Neural cell (in vitro differentiated cells): ENCODE results near the gene SFXN2. TPM values are rescaled to one million over a fixed set of nuclear protein-coding genes. Genes with fewer than 3 reads are reported as not detected.

Experiments
- H2AFZ ChIP-seq: fragments of 200-600, 300-800 bp; sonication (generic), shearing (Covaris generic); 2 replicates; pipeline ENCODE4 v1.6.0; 2014; ENCODE audit warnings: low read depth, mild to moderate bottlenecking, antibody characterized with exemption, low read length, moderate library complexity
- H3F3A ChIP-seq: fragments of 200-600 bp; shearing (Covaris generic); 2 replicates; pipeline ENCODE4 v1.6.1; 2016; ENCODE audit warnings: mild to moderate bottlenecking, moderate library complexity, mixed read lengths, antibody characterized with exemption, low read length; ENCODE audit not compliant: insufficient read depth, poor library complexity, severe bottlenecking
- H3K27ac ChIP-seq: fragments of 200-600, 300-800 bp; sonication (generic), shearing (Covaris generic); 2 replicates; pipeline ENCODE4 v1.5.1; 2014; ENCODE audit warnings: mild to moderate bottlenecking, low read length, moderate library complexity
- H3K27me3 ChIP-seq: fragments of 300-800, 200-600 bp; sonication (generic), shearing (Covaris generic); 2 replicates; pipeline ENCODE4 v1.6.0; 2014; ENCODE audit warnings: mild to moderate bottlenecking, low read depth, low read length, moderate library complexity; ENCODE audit not compliant: insufficient read depth
- H3K36me3 ChIP-seq: fragments of 300-800, 200-600 bp; sonication (generic), shearing (Covaris generic); 2 replicates; pipeline ENCODE4 v1.5.1; 2014; ENCODE audit warnings: mild to moderate bottlenecking, antibody characterized with exemption, low read length, moderate library complexity; ENCODE audit not compliant: insufficient read depth
- H3K4me2 ChIP-seq: fragments of 300-800, 200-600 bp; sonication (generic), shearing (Covaris generic); 2 replicates; pipeline ENCODE4 v1.6.0; 2014; ENCODE audit warnings: mild to moderate bottlenecking, low read length
- H3K4me3 ChIP-seq: fragments of 300-800, 200-600 bp; sonication (generic), shearing (Covaris generic); 2 replicates; pipeline ENCODE4 v1.5.1; 2014; ENCODE audit warnings: mild to moderate bottlenecking, low read length, moderate library complexity
- H3K79me2 ChIP-seq: fragments of 200-600 bp; shearing (Covaris generic); replicated peaks from 2 replicates; pipeline ENCODE4 v1.6.0; 2014; ENCODE audit warnings: mild to moderate bottlenecking, low read length, moderate library complexity; ENCODE audit not compliant: insufficient read depth
- H3K9ac ChIP-seq: fragments of 300-800, 200-600 bp; sonication (generic), shearing (Covaris generic); 2 replicates; pipeline ENCODE4 v1.6.1; 2016; ENCODE audit warnings: mild to moderate bottlenecking, low read length, mixed read lengths
- H3K9me2 ChIP-seq: fragments of 200-600 bp; shearing (Covaris generic); 2 replicates; pipeline ENCODE4 v1.6.1; 2016; ENCODE audit warnings: mild to moderate bottlenecking, low read length, mixed read lengths; ENCODE audit not compliant: insufficient read depth
- H3K9me3 ChIP-seq: fragments of 200-600, 300-800 bp; sonication (generic), shearing (Covaris generic); 2 replicates; pipeline ENCODE4 v1.6.1; 2016; ENCODE audit warnings: mild to moderate bottlenecking, mixed run types, low read length, moderate library complexity, mixed read lengths
- H4K20me1 ChIP-seq: fragments of 200-600 bp; shearing (Covaris generic); 2 replicates; pipeline ENCODE4 v1.6.1; 2016; ENCODE audit warnings: mild to moderate bottlenecking, mixed run types; ENCODE audit not compliant: insufficient read depth
- EP300 ChIP-seq: fragments of 450-650 bp; conservative IDR thresholded peaks from 2 replicates; pipeline ENCODE4 v1.6.1; 2014; ENCODE audit warnings: antibody characterized with exemption, mild to moderate bottlenecking, moderate library complexity; ENCODE audit not compliant: poor library complexity, severe bottlenecking
- EZH2 ChIP-seq: fragments of 200-600, 300-800 bp; shearing (Covaris generic), sonication (generic); IDR thresholded peaks from 2 replicates; pipeline ENCODE4 v1.6.1; 2014; ENCODE audit warnings: antibody characterized with exemption, low read length, borderline replicate concordance, mild to moderate bottlenecking; ENCODE audit not compliant: insufficient read depth, poor library complexity, severe bottlenecking
- MXI1 ChIP-seq: fragments of 450-650 bp; conservative IDR thresholded peaks from 2 replicates; pipeline ENCODE4 v1.6.1; 2014; ENCODE audit warnings: antibody characterized with exemption, mild to moderate bottlenecking; ENCODE audit not compliant: poor library complexity, severe bottlenecking
- POLR2AphosphoS5 ChIP-seq: IDR thresholded peaks from 2 replicates; pipeline ENCODE4 v1.6.1; 2012
- RAD21 ChIP-seq: fragments of 450-650 bp; conservative IDR thresholded peaks from 2 replicates; pipeline ENCODE4 v1.6.1; 2014; ENCODE audit warnings: antibody characterized with exemption, mild to moderate bottlenecking, moderate library complexity
- SMC3 ChIP-seq: fragments of 450-650 bp; conservative IDR thresholded peaks from 2 replicates; pipeline ENCODE4 v1.6.1; 2014; ENCODE audit warnings: antibody characterized with exemption, mild to moderate bottlenecking, moderate library complexity; ENCODE audit not compliant: poor library complexity
- TAF1 ChIP-seq: IDR thresholded peaks from 2 replicates; pipeline ENCODE4 v1.6.1; 2012; ENCODE audit warnings: low read depth
- polyA plus RNA-seq: library from polyadenylated mRNA; depleted of rRNA; stranded (reverse); fragments of >200 nt; gene quantifications from 2 replicates; pipeline ENCODE4 v1.2.3, GENCODE V29; 2014
- TF ChIP-seq, protein P1 (sequence below): IDR thresholded peaks from 2 replicates; pipeline ENCODE4 v1.6.1; 2012; ENCODE audit warnings: borderline replicate concordance
- TF ChIP-seq, protein P2 (sequence below): fragments of 450-650 bp; IDR thresholded peaks from 2 replicates; pipeline ENCODE4 v1.5.1; 2014; ENCODE audit warnings: antibody characterized with exemption, mild to moderate bottlenecking, moderate library complexity; ENCODE audit not compliant: poor library complexity, severe bottlenecking

SFXN2 gene
- polyA plus RNA-seq, 1 donor from 2014 or later, result 16.0 TPM

DNA sequence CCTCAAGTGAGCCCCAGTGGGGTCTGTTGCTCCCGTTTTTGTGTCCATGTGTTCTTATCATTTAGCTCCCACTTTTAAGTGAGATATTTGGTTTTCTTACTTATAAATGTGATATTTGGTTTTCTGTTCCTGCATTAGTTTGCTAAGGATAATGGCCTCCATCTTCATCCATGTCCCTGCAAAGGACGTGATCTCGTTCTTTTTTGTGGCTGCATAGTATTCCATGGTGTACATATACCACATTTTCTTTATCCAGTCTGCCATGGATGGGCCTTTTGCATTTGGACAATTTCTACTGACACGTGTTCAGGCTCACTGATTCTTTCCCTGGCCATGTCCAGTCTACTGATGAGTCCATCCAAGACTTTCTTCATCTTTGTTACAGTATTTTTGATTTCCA is 9.6 kb downstream of the SFXN2 start:
- H3K36me3 ChIP-seq, result no peaks in the 10 kb centered on the region

DNA sequence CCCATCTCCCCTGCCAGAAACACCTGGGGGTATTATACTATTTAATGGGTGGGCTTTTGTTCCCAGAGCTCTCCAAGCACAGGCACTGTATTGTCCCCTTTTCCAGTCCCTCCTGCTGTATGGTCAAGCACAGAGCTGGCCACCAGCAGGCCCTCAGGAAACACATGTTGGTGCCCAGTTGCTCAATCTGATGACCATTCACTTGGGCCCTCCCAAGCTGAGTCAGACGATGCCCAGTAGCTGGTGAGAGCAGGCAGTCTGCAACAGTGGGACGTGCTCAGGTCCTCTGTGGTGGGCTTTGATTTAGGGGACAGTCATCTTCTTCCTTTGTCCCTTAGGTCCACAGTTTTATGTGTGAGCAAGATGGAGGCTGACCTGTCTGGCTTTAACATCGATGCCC is 11.8 kb downstream of the SFXN2 start:
- H3K9ac ChIP-seq, result no peak overlapping the region
- TF ChIP-seq SMC3 (no peak), EZH2 (no peak), TAF1 (no peak), EP300 (no peak), RAD21 (no peak)
- TF ChIP-seq, protein P1, sequence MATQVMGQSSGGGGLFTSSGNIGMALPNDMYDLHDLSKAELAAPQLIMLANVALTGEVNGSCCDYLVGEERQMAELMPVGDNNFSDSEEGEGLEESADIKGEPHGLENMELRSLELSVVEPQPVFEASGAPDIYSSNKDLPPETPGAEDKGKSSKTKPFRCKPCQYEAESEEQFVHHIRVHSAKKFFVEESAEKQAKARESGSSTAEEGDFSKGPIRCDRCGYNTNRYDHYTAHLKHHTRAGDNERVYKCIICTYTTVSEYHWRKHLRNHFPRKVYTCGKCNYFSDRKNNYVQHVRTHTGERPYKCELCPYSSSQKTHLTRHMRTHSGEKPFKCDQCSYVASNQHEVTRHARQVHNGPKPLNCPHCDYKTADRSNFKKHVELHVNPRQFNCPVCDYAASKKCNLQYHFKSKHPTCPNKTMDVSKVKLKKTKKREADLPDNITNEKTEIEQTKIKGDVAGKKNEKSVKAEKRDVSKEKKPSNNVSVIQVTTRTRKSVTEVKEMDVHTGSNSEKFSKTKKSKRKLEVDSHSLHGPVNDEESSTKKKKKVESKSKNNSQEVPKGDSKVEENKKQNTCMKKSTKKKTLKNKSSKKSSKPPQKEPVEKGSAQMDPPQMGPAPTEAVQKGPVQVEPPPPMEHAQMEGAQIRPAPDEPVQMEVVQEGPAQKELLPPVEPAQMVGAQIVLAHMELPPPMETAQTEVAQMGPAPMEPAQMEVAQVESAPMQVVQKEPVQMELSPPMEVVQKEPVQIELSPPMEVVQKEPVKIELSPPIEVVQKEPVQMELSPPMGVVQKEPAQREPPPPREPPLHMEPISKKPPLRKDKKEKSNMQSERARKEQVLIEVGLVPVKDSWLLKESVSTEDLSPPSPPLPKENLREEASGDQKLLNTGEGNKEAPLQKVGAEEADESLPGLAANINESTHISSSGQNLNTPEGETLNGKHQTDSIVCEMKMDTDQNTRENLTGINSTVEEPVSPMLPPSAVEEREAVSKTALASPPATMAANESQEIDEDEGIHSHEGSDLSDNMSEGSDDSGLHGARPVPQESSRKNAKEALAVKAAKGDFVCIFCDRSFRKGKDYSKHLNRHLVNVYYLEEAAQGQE, result no peak
- H3K36me3 ChIP-seq, result no peaks in the 10 kb centered on the region
- no peaks in the 10 kb centered on the region for H3F3A ChIP-seq
- H3K27me3 ChIP-seq, result no peaks in the 10 kb centered on the region
- no peaks in the 10 kb centered on the region for H3K9me2 ChIP-seq
- H3K4me2 ChIP-seq, result no peak overlapping the region
- no peak overlapping the region for H3K27ac ChIP-seq
- no peak overlapping the region for H2AFZ ChIP-seq
- H4K20me1 ChIP-seq, result no peaks in the 10 kb centered on the region
- no peaks in the 10 kb centered on the region for H3K9me3 ChIP-seq
- H3K4me3 ChIP-seq, result no peak overlapping the region
- no peaks in the 10 kb centered on the region for H3K79me2 ChIP-seq

More for the DNA sequence above, 9.6 kb downstream of the SFXN2 start:
- H4K20me1 ChIP-seq, result no peaks in the 10 kb centered on the region
- H3K4me2 ChIP-seq, result no peak overlapping the region
- H3K4me3 ChIP-seq, result no peak overlapping the region
- no peak overlapping the region for H3K9ac ChIP-seq
- H3K27me3 ChIP-seq, result no peaks in the 10 kb centered on the region
- H3K79me2 ChIP-seq, result no peaks in the 10 kb centered on the region
- H2AFZ ChIP-seq, result no peak overlapping the region
- no peaks in the 10 kb centered on the region for H3F3A ChIP-seq
- no peaks in the 10 kb centered on the region for H3K9me2 ChIP-seq
- H3K9me3 ChIP-seq, result no peaks in the 10 kb centered on the region
- no peak overlapping the region for H3K27ac ChIP-seq
- no peak for TF ChIP-seq POLR2AphosphoS5
- TF ChIP-seq SMC3, result no peak
- TF ChIP-seq RAD21, result no peak
- TF ChIP-seq EZH2, result no peak
- no peak for TF ChIP-seq MXI1
- TF ChIP-seq, protein P1, result no peak
- no peak for TF ChIP-seq TAF1
- TF ChIP-seq EP300, result no peak
- TF ChIP-seq, protein P2, sequence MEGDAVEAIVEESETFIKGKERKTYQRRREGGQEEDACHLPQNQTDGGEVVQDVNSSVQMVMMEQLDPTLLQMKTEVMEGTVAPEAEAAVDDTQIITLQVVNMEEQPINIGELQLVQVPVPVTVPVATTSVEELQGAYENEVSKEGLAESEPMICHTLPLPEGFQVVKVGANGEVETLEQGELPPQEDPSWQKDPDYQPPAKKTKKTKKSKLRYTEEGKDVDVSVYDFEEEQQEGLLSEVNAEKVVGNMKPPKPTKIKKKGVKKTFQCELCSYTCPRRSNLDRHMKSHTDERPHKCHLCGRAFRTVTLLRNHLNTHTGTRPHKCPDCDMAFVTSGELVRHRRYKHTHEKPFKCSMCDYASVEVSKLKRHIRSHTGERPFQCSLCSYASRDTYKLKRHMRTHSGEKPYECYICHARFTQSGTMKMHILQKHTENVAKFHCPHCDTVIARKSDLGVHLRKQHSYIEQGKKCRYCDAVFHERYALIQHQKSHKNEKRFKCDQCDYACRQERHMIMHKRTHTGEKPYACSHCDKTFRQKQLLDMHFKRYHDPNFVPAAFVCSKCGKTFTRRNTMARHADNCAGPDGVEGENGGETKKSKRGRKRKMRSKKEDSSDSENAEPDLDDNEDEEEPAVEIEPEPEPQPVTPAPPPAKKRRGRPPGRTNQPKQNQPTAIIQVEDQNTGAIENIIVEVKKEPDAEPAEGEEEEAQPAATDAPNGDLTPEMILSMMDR, result no peak
